CD1c-positive myeloid dendritic cell (primary cell): Measurements from ENCODE around the gene MLLT10.
A peak's percentile ranks its signal among the peaks of the same experiment; 100 is the strongest.

Source experiments
- DNase-seq: peaks from one replicate; pipeline ENCODE4 v3.0.0-alpha.2; 2016; ENCODE audit errors: extremely low spot score

MLLT10 gene

GRCh38 chr10:21732067-21732772, 198.2 kb downstream of the MLLT10 start:
- DNase-seq, result peak; percentile 43

DNA sequence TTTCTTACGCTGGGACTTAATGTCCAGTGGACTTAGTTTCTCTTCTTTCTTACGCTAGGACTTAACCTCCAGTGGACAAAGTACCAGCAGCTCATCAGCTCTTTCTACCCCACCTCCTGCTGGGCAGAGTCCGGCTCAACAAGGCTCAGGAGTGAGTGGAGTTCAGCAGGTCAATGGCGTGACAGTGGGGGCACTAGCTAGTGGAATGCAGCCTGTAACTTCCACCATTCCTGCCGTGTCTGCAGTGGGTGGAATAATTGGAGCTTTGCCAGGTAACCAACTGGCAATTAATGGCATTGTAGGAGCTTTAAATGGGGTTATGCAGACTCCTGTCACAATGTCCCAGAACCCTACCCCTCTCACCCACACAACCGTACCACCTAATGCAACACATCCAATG, 199.7 kb downstream of the MLLT10 start:
- no peak for DNase-seq

DNA sequence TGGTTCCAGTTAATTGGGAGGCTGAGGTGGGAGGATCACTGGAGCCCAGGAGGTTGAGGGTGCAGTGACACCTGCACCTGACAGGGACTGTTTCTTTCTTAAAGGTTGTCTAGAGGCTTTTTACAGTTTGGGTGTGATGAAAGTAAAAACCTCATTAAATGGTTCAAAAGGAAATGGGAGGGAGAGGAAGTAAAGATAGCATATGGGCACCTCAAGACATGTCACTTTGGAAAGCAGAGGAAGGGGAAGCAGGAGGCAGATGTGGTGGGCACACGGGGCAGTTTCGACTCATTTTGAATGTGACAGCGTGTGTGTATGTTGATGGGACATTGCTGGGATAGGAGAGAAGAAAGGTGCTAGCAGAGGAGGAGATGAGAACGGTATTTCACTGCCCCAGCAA, 203.1 kb downstream of the MLLT10 start:
- DNase-seq, result no peak

DNA sequence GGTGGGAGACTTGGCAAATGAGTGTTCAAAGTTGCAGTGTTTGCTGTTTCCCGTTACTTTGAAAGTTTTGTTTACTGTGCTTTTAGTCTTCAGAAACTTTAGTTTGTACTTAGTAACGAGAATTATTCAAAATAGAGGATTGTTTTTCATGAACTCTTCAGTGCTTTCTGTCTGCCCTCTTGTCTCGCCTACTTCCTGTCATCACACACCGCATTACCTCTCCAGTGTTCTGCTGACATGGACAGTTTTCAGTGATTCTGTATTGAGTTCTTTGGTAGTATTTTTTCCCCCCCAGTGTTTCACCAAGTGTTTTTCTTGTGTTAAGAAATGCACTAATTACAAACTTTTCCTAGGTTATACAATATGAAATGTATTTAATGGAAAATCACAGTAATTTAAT, 207.0 kb downstream of the MLLT10 start:
- peak; percentile 12 for DNase-seq

DNA sequence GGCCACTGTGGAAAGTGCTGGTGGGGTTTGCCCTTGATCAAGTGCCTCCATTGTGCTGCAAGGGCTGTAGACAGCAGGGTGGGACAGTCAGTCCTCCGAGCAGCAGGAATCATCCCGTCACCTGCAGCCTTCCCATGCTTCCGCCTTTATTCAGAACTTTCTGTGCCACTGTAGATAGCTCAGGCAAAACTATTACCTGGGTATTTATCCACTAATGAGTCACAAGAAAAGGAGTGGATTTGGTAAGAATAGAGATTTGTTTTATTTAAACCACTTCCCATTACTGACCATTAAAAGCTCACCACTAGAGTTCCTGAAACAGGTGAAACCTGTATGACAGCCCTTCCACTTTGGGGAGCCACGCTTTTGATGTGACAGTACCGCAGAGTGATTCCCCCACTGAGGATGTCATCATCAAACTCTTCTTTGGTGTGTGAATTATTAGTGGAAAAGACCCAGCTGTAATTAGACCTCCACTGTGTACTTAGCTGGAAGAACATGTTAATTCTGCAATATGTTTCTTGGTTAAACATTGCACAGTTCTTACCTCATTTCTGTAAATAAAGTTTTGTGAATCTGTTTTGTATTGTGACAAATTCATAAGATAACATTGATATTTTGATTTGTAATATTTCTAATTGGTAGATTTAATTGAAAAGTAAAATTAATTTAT, 208.8 kb downstream of the MLLT10 start:
- DNase-seq, result no peak

- DNase-seq, result no peak
Observed at GRCh38 chr10:21744223-21744622, 210.2 kb downstream of the MLLT10 start.

DNA sequence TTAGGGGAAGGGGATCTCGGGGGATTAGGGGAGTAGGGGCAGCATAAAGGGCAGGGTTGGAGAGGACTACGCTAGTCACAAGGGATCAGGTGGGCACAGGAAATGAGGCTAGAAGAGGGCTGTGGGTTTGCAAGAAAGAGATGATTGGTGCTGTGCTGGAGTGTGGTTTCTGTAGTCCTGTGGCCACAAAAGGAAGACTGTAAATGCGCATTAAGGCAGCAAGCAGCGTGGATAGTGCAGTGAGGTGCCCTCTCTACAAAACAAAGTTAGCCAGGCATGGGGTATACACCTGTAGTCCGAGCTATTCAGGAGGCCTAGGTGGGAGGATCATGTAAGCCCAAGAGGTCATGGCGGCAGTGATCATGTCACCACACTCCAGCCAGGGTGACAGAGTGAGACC, 212.1 kb downstream of the MLLT10 start:
- no peak for DNase-seq

- DNase-seq, result no peak
Observed at GRCh38 chr10:21747809-21748208, 213.8 kb downstream of the MLLT10 start.

GRCh38 chr10:21749788-21750187, 215.8 kb downstream of the MLLT10 start:
- no peak for DNase-seq

DNA sequence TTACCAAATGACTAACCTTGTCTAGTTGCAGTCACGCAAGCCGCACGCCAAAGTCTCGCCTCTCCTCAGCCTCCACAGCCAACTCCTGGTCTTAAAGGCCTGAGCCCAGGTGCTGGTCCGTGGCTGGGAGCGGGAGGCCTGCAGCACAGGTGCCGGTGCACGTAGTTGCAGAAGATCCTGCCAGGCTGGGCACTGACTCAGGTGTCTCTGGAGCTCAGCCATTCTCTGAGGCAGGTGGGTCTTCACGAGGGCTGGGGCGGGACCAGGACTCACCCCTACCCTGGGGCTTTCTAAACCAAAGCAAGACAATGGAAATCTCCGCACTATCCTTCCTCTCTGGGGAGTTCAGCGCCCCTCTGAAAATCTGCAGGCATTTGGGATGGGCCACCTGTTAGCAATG, 216.4 kb downstream of the MLLT10 start:
- no peak for DNase-seq

DNA sequence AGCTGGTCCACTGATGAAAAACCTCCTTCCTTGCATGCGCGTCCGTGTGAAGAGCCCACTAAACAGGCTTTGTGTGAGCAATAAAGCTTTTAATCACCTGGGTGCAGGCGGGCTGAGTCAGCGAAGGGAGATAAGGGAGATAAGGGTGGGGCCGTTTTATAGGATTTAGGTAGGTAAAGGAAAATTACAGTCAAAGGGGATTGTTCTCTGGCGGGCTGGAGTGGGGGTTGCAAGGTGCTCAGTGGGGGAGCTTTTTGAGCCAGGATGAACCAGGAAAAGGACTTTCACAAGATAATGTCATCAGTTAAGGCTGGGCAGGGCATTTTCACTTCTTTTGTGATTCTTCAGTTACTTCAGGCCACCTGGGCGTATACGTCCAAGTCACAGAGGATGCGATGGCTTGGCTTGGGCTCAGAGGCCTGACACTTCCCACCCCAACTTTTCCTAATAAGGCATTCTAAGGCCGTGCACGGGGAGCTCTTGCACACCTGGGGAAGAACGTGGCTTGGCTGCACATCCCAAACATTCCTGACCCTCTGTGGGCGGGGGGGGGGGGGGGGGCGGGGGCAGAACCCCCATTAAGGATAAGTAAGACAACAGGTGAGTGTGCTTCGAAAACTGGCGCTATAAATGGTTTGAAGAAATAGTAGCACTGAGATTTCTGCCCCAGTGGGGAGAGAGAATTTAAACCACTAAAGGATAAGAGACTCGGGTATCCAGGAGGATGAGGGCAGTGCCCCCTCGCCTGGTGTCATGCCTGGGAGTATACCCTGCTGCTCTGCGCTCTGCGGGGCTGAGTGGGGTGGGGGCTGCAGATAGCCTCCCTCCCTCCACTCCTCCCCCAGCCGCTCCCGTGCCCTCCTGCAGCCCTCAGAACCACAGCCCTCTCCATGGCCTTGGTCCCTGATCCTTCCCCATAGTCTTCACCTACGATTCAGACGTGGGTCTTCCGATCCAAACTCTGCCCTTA, 217.6 kb downstream of the MLLT10 start:
- DNase-seq, result no peak

GRCh38 chr10:21753497-21754270, 219.7 kb downstream of the MLLT10 start:
- DNase-seq, result no peak

DNA sequence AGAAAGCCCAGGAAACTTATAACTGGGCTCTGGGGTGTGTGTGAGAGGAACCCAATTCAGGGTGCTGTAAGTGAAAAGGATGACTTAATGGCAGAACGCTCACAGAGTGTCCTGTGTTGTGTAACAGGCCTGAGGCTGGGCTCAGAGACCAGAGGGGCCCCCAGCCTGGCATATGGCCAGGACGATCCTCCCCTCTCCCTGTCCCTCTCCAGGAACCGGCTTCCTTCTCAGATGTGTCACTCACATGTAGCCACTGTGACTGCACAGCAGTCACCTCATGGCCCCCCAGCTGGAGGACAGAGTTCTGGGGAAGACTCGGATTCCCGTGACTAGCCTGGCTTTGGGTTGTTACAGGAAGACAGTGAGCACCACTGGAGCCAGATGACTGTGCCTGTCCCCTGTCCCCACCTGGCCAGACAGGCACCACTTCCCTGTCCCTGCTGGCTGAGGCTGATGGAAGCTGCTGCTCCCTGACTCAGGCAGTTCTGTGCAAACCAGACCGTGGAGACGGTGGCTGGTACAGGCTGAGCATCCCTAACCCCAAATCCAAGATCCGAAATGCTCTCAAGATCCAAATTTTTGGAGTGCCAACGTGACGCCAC, 220.5 kb downstream of the MLLT10 start:
- DNase-seq, result no peak

GRCh38 chr10:21756707-21757106, 222.7 kb downstream of the MLLT10 start:
- DNase-seq, result no peak

DNA sequence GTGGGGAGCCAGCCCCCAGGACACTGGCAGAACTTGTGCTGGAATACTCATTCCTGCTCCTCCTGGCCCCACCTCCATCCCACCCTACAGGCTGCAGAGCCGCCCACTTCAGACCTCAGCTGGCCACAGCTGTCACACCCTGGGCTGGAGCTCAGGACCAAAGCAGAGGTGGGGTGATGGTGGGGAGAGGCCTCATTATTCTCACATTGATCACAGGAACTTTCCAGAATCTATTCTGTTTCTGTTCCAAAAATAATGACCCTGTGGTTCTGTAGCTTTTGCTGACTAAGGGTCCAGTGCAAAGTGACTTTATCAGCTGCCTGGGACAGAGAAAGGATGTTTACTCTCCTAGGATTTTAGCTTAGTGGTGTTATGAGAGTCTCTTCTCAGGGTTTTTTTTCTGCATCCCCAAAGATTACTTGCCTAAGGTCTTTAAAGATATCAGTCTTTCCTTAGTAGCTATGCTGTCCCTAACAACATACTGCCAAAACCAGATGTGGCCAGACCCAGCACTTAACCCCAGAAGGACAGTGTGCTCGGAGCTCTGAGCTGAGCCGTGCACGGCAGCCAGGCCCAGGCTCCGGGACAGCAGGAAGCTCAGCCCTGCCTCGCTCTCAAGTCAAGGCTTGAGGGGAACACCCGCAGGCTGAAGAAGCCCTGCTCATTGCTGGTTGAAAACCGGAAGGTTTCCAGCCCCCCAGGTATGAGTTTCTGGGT, 223.3 kb downstream of the MLLT10 start:
- no peak for DNase-seq

- no peak for DNase-seq
Observed at GRCh38 chr10:21758239-21758638, 224.2 kb downstream of the MLLT10 start.

GRCh38 chr10:21758696-21759095, 224.7 kb downstream of the MLLT10 start:
- no peak for DNase-seq

DNA sequence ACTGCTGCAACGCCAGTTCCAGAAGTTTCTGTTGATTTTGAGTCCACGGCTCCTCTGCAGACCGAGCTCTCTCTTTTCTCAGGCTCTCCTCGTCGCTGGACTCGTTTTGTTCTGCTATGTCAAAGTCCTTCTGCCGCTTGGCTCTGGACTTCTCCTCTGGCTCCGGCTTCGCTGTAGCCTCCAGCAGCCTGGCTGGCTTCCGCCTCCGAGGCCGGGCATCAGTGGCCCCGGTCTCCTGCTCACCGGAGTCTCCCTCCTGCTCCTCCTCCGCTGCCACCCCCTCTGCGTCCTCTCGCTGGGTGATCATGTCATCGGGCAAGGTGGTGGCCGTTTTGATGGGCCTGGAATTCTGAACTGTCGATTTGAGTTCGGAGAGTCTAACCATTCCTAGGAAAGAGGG, 225.2 kb downstream of the MLLT10 start:
- DNase-seq, result no peak

GRCh38 chr10:21760332-21760731, 226.3 kb downstream of the MLLT10 start:
- DNase-seq, result no peak

- DNase-seq, result no peak
Observed at GRCh38 chr10:21764466-21765189, 230.6 kb downstream of the MLLT10 start.
